ENCODE measurements around the gene LAT. TPM values are rescaled to one million over a fixed set of nuclear protein-coding genes. Genes with fewer than 3 reads are reported as not detected.
A peak's percentile ranks its signal among the peaks of the same experiment; 100 is the strongest.

LAT gene
- total and polyA plus RNA-seq, 2 of the 13 experiments (the other 11 are each of a cell fraction or from before 2014, with no cell fraction given): 2.0 to 3.0 TPM

DNA sequence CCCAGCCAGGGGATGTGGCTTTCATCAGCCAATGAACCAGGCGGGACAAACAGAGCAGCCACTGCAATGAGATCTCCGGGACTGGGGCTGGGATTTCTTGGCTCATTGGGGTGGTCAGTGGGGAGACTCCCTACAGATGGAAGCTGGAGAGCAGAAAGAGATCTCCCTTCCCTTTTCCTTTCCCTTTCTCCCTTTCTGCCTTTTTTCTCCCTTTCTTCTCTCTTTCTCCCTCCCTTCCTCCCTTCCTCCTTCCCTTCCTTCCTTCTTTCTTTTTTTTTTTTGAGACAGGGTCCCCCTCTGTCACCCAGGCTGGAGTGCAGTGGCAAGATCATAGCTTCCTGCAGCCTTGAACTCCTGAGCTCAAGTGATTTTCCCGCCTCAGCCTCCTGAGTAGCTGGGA, 14.0 kb downstream of the LAT start:
- Histone ChIP-seq H3K36me3 (replicated peaks in 1 of 2; ENCODE audit: control insufficient read depth in 1 of 2, insufficient read depth in 2 of 2, low read length in 2 of 2) (no peaks in the 10 kb centered on the region), H3K4me3 (replicated peaks in 1 of 3; ENCODE audit: insufficient read depth in 1 of 3, low read depth in 2 of 3, low read length in 3 of 3) (no peak overlapping the region), H3K27ac (ENCODE audit: extremely low read length, insufficient read depth, low read length) (no peak overlapping the region), H4K20me1 (ENCODE audit: insufficient read depth, low read length) (no peaks in the 10 kb centered on the region), H2AFZ (ENCODE audit: low read length) (no peak overlapping the region), H3K79me2 (ENCODE audit: insufficient read depth, low read length) (no peaks in the 10 kb centered on the region), H3K4me1 (ENCODE audit: insufficient read depth, low read length) (no peaks in the 10 kb centered on the region), H3K9me3 (ENCODE audit: low read length) (no peaks in the 10 kb centered on the region), H3K4me2 (ENCODE audit: low read depth, low read length) (no peak overlapping the region), H3K27me3 (ENCODE audit: control insufficient read depth in 1 of 2, insufficient read depth in 2 of 2, low read length in 2 of 2) (peaks cover 2 to 15% of the 10 kb centered on the region in 2 experiments; a peak in 2 of 5 replicates), H3K9ac (ENCODE audit: insufficient read depth, low read depth, low read length) (no peak overlapping the region)
- DNase-seq (ENCODE audit: low spot score) (no peak), ATAC-seq (no peak), FAIRE-seq (no peak)
- intact Hi-C loops (cut with micrococcal nuclease; ENCODE audit: unreplicated experiment): no loop called here
- 9% methylated on average over 3 of the region's 3 CpGs for WGBS (ENCODE audit: low lambda C conversion rate)
- POLR2A ChIA-PET: no interaction called here
- TF ChIP-seq NFRKB (IDR thresholded peaks at IDR 0.05): 0 out of 2 replicates have a peak, but pooled peaks have one; percentile 25
- TF ChIP-seq DZIP1 (CRISPR knock-in tag; IDR thresholded peaks at IDR 0.05): no peak
- TF ChIP-seq SMC3 (IDR thresholded peaks at IDR 0.05; ENCODE audit: low read length): no peak
- no peak for TF ChIP-seq DPF2 (CRISPR knock-in tag; IDR thresholded peaks at IDR 0.05; ENCODE audit: borderline replicate concordance, low read depth)
- no peak for TF ChIP-seq CENPT (CRISPR knock-in tag; IDR thresholded peaks at IDR 0.05; ENCODE audit: low read depth)
- CTCF ChIA-PET (ENCODE audit: low intra/inter-chr PET ratio, low total read pairs): no interaction called here
- no TSS peak for BruUV-seq (replicated peaks)
- in situ Hi-C loops (cut with HindIII; ENCODE audit: extremely low pct_ligation_motif_present, low pct_unique_long_range_greater_than_20kb): no loop called here

DNA sequence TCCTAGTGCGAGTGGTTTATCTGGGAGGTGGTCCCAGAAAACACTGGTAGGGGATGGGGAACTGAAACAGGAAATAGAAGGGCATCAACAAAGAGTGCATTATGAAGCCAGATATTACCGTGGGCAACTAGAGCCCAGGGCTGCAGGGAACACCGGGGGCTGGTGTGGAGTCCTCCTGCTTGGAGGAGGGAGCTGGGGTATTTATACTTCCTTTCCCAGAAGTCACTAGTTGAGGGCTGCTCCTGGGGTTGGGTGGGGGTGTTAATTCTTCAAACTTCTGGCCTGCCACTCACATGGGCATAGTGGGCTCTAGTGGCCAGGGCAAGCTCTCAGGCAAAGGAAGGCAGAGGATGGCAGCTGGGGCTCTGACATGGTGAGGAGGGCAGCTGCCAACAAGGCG, 14.7 kb downstream of the LAT start:
- POLR2A ChIA-PET: no interaction called here
- in situ Hi-C loops (cut with HindIII; ENCODE audit: extremely low pct_ligation_motif_present, low pct_unique_long_range_greater_than_20kb): no loop called here
- intact Hi-C loops (cut with micrococcal nuclease; ENCODE audit: unreplicated experiment): no loop called here
- no peak for TF ChIP-seq ELF1 (CRISPR knock-in tag; IDR thresholded peaks at IDR 0.05)
- TF ChIP-seq CTCF (CRISPR knock-in tag; IDR thresholded peaks at IDR 0.05): no peak
- TF ChIP-seq, protein P1, sequence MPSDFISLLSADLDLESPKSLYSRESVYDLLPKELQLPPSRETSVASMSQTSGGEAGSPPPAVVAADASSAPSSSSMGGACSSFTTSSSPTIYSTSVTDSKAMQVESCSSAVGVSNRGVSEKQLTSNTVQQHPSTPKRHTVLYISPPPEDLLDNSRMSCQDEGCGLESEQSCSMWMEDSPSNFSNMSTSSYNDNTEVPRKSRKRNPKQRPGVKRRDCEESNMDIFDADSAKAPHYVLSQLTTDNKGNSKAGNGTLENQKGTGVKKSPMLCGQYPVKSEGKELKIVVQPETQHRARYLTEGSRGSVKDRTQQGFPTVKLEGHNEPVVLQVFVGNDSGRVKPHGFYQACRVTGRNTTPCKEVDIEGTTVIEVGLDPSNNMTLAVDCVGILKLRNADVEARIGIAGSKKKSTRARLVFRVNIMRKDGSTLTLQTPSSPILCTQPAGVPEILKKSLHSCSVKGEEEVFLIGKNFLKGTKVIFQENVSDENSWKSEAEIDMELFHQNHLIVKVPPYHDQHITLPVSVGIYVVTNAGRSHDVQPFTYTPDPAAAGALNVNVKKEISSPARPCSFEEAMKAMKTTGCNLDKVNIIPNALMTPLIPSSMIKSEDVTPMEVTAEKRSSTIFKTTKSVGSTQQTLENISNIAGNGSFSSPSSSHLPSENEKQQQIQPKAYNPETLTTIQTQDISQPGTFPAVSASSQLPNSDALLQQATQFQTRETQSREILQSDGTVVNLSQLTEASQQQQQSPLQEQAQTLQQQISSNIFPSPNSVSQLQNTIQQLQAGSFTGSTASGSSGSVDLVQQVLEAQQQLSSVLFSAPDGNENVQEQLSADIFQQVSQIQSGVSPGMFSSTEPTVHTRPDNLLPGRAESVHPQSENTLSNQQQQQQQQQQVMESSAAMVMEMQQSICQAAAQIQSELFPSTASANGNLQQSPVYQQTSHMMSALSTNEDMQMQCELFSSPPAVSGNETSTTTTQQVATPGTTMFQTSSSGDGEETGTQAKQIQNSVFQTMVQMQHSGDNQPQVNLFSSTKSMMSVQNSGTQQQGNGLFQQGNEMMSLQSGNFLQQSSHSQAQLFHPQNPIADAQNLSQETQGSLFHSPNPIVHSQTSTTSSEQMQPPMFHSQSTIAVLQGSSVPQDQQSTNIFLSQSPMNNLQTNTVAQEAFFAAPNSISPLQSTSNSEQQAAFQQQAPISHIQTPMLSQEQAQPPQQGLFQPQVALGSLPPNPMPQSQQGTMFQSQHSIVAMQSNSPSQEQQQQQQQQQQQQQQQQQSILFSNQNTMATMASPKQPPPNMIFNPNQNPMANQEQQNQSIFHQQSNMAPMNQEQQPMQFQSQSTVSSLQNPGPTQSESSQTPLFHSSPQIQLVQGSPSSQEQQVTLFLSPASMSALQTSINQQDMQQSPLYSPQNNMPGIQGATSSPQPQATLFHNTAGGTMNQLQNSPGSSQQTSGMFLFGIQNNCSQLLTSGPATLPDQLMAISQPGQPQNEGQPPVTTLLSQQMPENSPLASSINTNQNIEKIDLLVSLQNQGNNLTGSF (CRISPR knock-in tag; IDR thresholded peaks at IDR 0.05): no peak
- no peak for TF ChIP-seq RARA (CRISPR knock-in tag; IDR thresholded peaks at IDR 0.05)
- no peak for TF ChIP-seq NRL (CRISPR knock-in tag; IDR thresholded peaks at IDR 0.05; ENCODE audit: borderline replicate concordance)

More for the DNA sequence above, 14.7 kb downstream of the LAT start:
- Histone ChIP-seq H3K4me1 (ENCODE audit: insufficient read depth, low read length) (no peaks in the 10 kb centered on the region), H2AFZ (ENCODE audit: low read length) (no peak overlapping the region), H3K4me2 (ENCODE audit: low read depth, low read length) (no peak overlapping the region), H3K27ac (ENCODE audit: extremely low read length, insufficient read depth, low read length) (no peak overlapping the region), H3K79me2 (ENCODE audit: insufficient read depth, low read length) (no peaks in the 10 kb centered on the region), H3K9ac (ENCODE audit: insufficient read depth, low read depth, low read length) (no peak overlapping the region), H3K4me3 (replicated peaks in 1 of 3; ENCODE audit: insufficient read depth in 1 of 3, low read depth in 2 of 3, low read length in 3 of 3) (no peak overlapping the region), H4K20me1 (ENCODE audit: insufficient read depth, low read length) (no peaks in the 10 kb centered on the region), H3K36me3 (replicated peaks in 1 of 2; ENCODE audit: control insufficient read depth in 1 of 2, insufficient read depth in 2 of 2, low read length in 2 of 2) (no peaks in the 10 kb centered on the region), H3K27me3 (ENCODE audit: control insufficient read depth in 1 of 2, insufficient read depth in 2 of 2, low read length in 2 of 2) (peaks cover 2 to 15% of the 10 kb centered on the region in 2 experiments; a peak in 2 of 5 replicates), H3K9me3 (ENCODE audit: low read length) (no peaks in the 10 kb centered on the region)
- no peak for ATAC-seq
- no peak for DNase-seq (ENCODE audit: low spot score)
- 3% methylated on average over 4 of the region's 4 CpGs for WGBS (ENCODE audit: low lambda C conversion rate)
- no TSS peak for BruUV-seq (replicated peaks)
- no peak for FAIRE-seq
- CTCF ChIA-PET (ENCODE audit: low intra/inter-chr PET ratio, low total read pairs): no interaction called here

Data from HepG2 (cell line).